HL-60/S4 treated with phorbol 12-myristate 13-acetate at 8.2 ng/mL for 4 days and 3 days (cell line): ENCODE data around the gene PPM1H.
"Not testable (repeated sequence)": the region's sequence is repeated elsewhere in the genome, so short reads cannot be mapped to it uniquely, and the experiment has no call there.

Experiments
- in situ Hi-C: fragments of 300-500 bp; cut with MboI; formaldehyde crosslinking; loops from 2 replicates; pipeline ENCODE4 v1.15.0; 2022; ENCODE audit warnings: low sequenced_read_pairs

Gene PPM1H

GRCh38 chr12:62934799-62935674 lies at the start of gene PPM1H:
PPM1H (minus strand) TSS chr12:62935150; CDS start chr12:62934736, 414 bp downstream.
- in situ Hi-C loops, result no loop called here

- in situ Hi-C loops, result no loop called here
Observed at GRCh38 chr12:62983594-62983993, 48.6 kb upstream of the PPM1H start.

- in situ Hi-C loops, result no loop called here
Observed at GRCh38 chr12:62978768-62979167, 43.8 kb upstream of the PPM1H start.

GRCh38 chr12:62977883-62978282 lies 42.9 kb upstream of the PPM1H start:
- in situ Hi-C loops, result no loop called here

GRCh38 chr12:62977418-62977817 lies 42.5 kb upstream of the PPM1H start:
- in situ Hi-C loops, result no loop called here

- in situ Hi-C loops, result no loop called here
Observed at GRCh38 chr12:62976110-62976662, 41.2 kb upstream of the PPM1H start.

- in situ Hi-C loops, result no loop called here
Observed at GRCh38 chr12:62971769-62972525, 37.0 kb upstream of the PPM1H start.

GRCh38 chr12:62969695-62970094 lies 34.7 kb upstream of the PPM1H start:
- in situ Hi-C loops, result no loop called here

- in situ Hi-C loops, result no loop called here
Observed at GRCh38 chr12:62967701-62968100, 32.8 kb upstream of the PPM1H start.

- in situ Hi-C loops, result no loop called here
Observed at GRCh38 chr12:62966990-62967506, 32.1 kb upstream of the PPM1H start.

- in situ Hi-C loops, result not testable (repeated sequence)
Observed at GRCh38 chr12:62966446-62966989, 31.6 kb upstream of the PPM1H start.

GRCh38 chr12:62965700-62966099 lies 30.8 kb upstream of the PPM1H start:
- in situ Hi-C loops, result not testable (repeated sequence)

GRCh38 chr12:62965242-62965641 lies 30.3 kb upstream of the PPM1H start:
- in situ Hi-C loops, result not testable (repeated sequence)

GRCh38 chr12:62963486-62964041 lies 28.6 kb upstream of the PPM1H start:
- in situ Hi-C loops, result no loop called here

GRCh38 chr12:62960324-62960723 lies 25.4 kb upstream of the PPM1H start:
- in situ Hi-C loops, result no loop called here

GRCh38 chr12:62959745-62960144 lies 24.8 kb upstream of the PPM1H start:
- in situ Hi-C loops, result no loop called here

GRCh38 chr12:62957233-62957953 lies 22.4 kb upstream of the PPM1H start:
- in situ Hi-C loops, result no loop called here

- in situ Hi-C loops, result no loop called here
Observed at GRCh38 chr12:62955678-62956077, 20.7 kb upstream of the PPM1H start.

- in situ Hi-C loops, result no loop called here
Observed at GRCh38 chr12:62950317-62950716, 15.4 kb upstream of the PPM1H start.

- in situ Hi-C loops, result no loop called here
Observed at GRCh38 chr12:62948123-62948522, 13.2 kb upstream of the PPM1H start.
